HTR-8/SVneo (cell line): ENCODE results near the gene RPS10.
"Not testable (repeated sequence)": the region's sequence is repeated elsewhere in the genome, so short reads cannot be mapped to it uniquely, and the experiment has no call there.

Experiments used
- DNase-seq: peaks from one replicate; pipeline ENCODE4 v3.0.0; 2011; ENCODE audit warnings: low spot score, mixed read lengths; ENCODE audit not compliant: insufficient read length
- FAIRE-seq: peaks from 2 replicates; lab custom pipeline; 2011; peaks lifted over from hg19 to GRCh38; lab: Jason Lieb, UNC

Gene RPS10

GRCh38 chr6:34375833-34376232 is 50.0 kb downstream of the RPS10 start:
- no peak for FAIRE-seq
- DNase-seq: no peak

- FAIRE-seq: no peak
Measured at GRCh38 chr6:34374508-34374907, 51.4 kb downstream of the RPS10 start.

GRCh38 chr6:34374069-34374468 is 51.8 kb downstream of the RPS10 start:
- DNase-seq (no peak), FAIRE-seq (no peak)

More at GRCh38 chr6:34374508-34374907, 51.4 kb downstream of the RPS10 start:
- no peak for DNase-seq

- no peak for FAIRE-seq
- DNase-seq: no peak
Measured at GRCh38 chr6:34373511-34373910, 52.4 kb downstream of the RPS10 start.

GRCh38 chr6:34371865-34372264 is 54.0 kb downstream of the RPS10 start:
- not testable (repeated sequence) for FAIRE-seq

GRCh38 chr6:34370361-34370760 is 55.5 kb downstream of the RPS10 start:
- no peak for FAIRE-seq
- no peak for DNase-seq

More at GRCh38 chr6:34371865-34372264, 54.0 kb downstream of the RPS10 start:
- not testable (repeated sequence) for DNase-seq

- FAIRE-seq (no peak), DNase-seq (no peak)
Measured at GRCh38 chr6:34369385-34369784, 56.5 kb downstream of the RPS10 start.
